GM12878 (cell line): ENCODE measurements around the gene NIN. TPM values are rescaled to one million over a fixed set of nuclear protein-coding genes. Genes with fewer than 3 reads are reported as not detected.
A peak's percentile ranks its signal among the peaks of the same experiment; 100 is the strongest.

ENCODE experiments used
- ATAC-seq: fragments of 200-7000 bp; cut with Tn5 transposase; 3 replicates; pipeline ENCODE4 v1.9.1; 2020; ENCODE audit warnings: mild to moderate bottlenecking, moderate library complexity
- BruUV-seq: library from RNA; stranded (reverse); fragments of 400-500 nt; replicated peaks from 2 replicates; lab custom pipeline; 2021; lab: Mats Ljungman, UMichigan
- CTCF ChIA-PET: fragments of 300-600 bp; sonication (Branson Sonifier 250); formaldehyde crosslinking; extraction: SDS; loops from one replicate; lab custom pipeline; 2021; ENCODE audit warnings: inconsistent platforms; lab: Yijun Ruan, JAX
- POLR2A ChIA-PET: fragments of 350-600 bp; formaldehyde crosslinking; extraction: SDS; loops from one replicate; lab custom pipeline; 2021; ENCODE audit warnings: inconsistent platforms; lab: Charles Lee
- RAD21 ChIA-PET: fragments of 300-600 bp; sonication (Branson Sonifier 250); formaldehyde crosslinking; loops from one replicate; lab custom pipeline; 2023; ENCODE audit warnings: antibody characterized with exemption; ENCODE audit not compliant: unreplicated experiment; lab: Charles Lee
- SMC1A ChIA-PET: fragments of 300-600 bp; sonication (Branson Sonifier 250); formaldehyde crosslinking; loops from one replicate; lab custom pipeline; 2023; ENCODE audit not compliant: unreplicated experiment, uncharacterized antibody; lab: Charles Lee
- DNase-seq: peaks from one replicate; pipeline ENCODE4 v3.0.0-alpha.2; 2011; ENCODE audit warnings: low read depth, low spot score
- FAIRE-seq: peaks from 3 replicates; lab custom pipeline; 2011; peaks lifted over from hg19 to GRCh38; lab: Jason Lieb, UNC
- H2AFZ ChIP-seq: 2 replicates; pipeline ENCODE4 v1.6.0; 2011; ENCODE audit warnings: low read depth, low read length, control low read depth; ENCODE audit not compliant: control insufficient read depth
- H3K27ac ChIP-seq: 2 replicates; pipeline ENCODE4 v1.5.1; 2011; ENCODE audit warnings: control low read depth; ENCODE audit not compliant: control insufficient read depth, insufficient read depth
- H3K27me3 ChIP-seq, 2 experiments: replicated peaks in 1 of 2; 2 replicates each; pipeline versions ENCODE4 v1.6.0 to v1.6.1; 2011; ENCODE audit warnings: low read length in 1 of 2; ENCODE audit not compliant: control insufficient read depth in 2 of 2, insufficient read depth in 2 of 2
- H3K36me3 ChIP-seq, 2 experiments: 2 replicates each; pipeline ENCODE4 v1.5.1; 2011; ENCODE audit warnings: low read length in 1 of 2; ENCODE audit not compliant: control insufficient read depth in 2 of 2, insufficient read depth in 2 of 2
- H3K4me1 ChIP-seq: 2 replicates; pipeline ENCODE4 v1.6.1; 2011; ENCODE audit warnings: mild to moderate bottlenecking, low read length, moderate library complexity, mixed read lengths; ENCODE audit not compliant: control insufficient read depth, insufficient read depth
- H3K4me2 ChIP-seq: 2 replicates; pipeline ENCODE4 v1.6.0; 2011; ENCODE audit warnings: control low read depth; ENCODE audit not compliant: control insufficient read depth, insufficient read depth
- H3K4me3 ChIP-seq: fragments of 200-600 bp; sonication (generic); 2 replicates; pipeline ENCODE4 v1.5.1; 2016
- H3K79me2 ChIP-seq: 2 replicates; pipeline ENCODE4 v1.6.0; 2011; ENCODE audit warnings: low read length; ENCODE audit not compliant: control insufficient read depth, insufficient read depth
- H3K9ac ChIP-seq: 2 replicates; pipeline ENCODE4 v1.8.0; 2011; ENCODE audit warnings: low read length, control low read depth, mixed read lengths; ENCODE audit not compliant: control insufficient read depth, insufficient read depth
- H3K9me3 ChIP-seq: replicated peaks from 3 replicates; pipeline ENCODE4 v1.5.1; 2011; ENCODE audit warnings: mild to moderate bottlenecking, low read length; ENCODE audit not compliant: control insufficient read depth, insufficient read depth
- H4K20me1 ChIP-seq: 2 replicates; pipeline ENCODE4 v1.6.0; 2011; ENCODE audit not compliant: control insufficient read depth, insufficient read depth
- CHD1 ChIP-seq: IDR thresholded peaks from 2 replicates; pipeline ENCODE4 v1.6.1; 2012; ENCODE audit warnings: low read depth, low read length, improper control_type of control experiment
- MEF2B ChIP-seq: fragments of 450-650 bp; IDR thresholded peaks from 2 replicates; pipeline ENCODE4 v1.6.1; 2018; ENCODE audit warnings: mild to moderate bottlenecking, moderate library complexity; ENCODE audit not compliant: partially characterized antibody, poor library complexity, severe bottlenecking
- PAX5 ChIP-seq: IDR thresholded peaks from 2 replicates; pipeline ENCODE4 v1.6.1; 2011; ENCODE audit warnings: low read depth, low read length, borderline replicate concordance
- POU2F2 ChIP-seq: IDR thresholded peaks from 3 replicates; pipeline ENCODE4 v1.6.1; 2011; ENCODE audit warnings: low read depth, mild to moderate bottlenecking, low read length, borderline replicate concordance
- SRF ChIP-seq, 2 experiments: IDR thresholded peaks; 2 replicates each; pipeline ENCODE4 v1.6.1; 2011; ENCODE audit warnings: low read depth in 2 of 2, low read length in 2 of 2, mild to moderate bottlenecking in 1 of 2, moderate library complexity in 1 of 2
- WGBS: methylation state at CpG from one replicate; pipeline ENCODE4 v1.1.6; 2016; ENCODE audit warnings: low lambda C conversion rate; ENCODE audit not compliant: insufficient replicate concordance, insufficient coverage; ENCODE audit errors: missing lambda C conversion rate; 5-methylcytosine and 5-hydroxymethylcytosine counted together
- in situ Hi-C: fragments of 300-500 bp; cut with MboI; formaldehyde crosslinking; loops from 9 replicates; pipeline ENCODE4 v1.14.3; 2018; ENCODE audit warnings: mixed read lengths
- intact Hi-C: fragments of 100-400 bp; cut with micrococcal nuclease; formaldehyde crosslinking; loops from one replicate; pipeline ENCODE4 v1.14.2; 2022; ENCODE audit not compliant: unreplicated experiment
- polyA plus RNA-seq, 11 experiments: library from polyadenylated mRNA; depleted of rRNA in 4 of 11; unstranded in 6 of 11; stranded (reverse) in 5 of 11; fragments of >200 nt; fragmentation: Nextera tagmentation in 4 of 11; fragmentation: Illumina TruSeq in 1 of 11; extraction: Ambion mirVana in 4 of 11; extraction: Trizol in 1 of 11; gene quantifications; 1 replicate in 1 of 11; 2 replicates in 10 of 11; pipeline versions ENCODE4 v1.2.1 to v1.2.3, GENCODE V29; 2011 to 2016; ENCODE audit warnings: inconsistent platforms in 2 of 11, missing spikeins in 2 of 11, low read depth in 1 of 11
- total RNA-seq, 4 experiments: library from RNA; depleted of rRNA in 3 of 4; stranded (reverse); fragments of >200 nt in 3 of 4; fragmentation: Illumina TruSeq in 1 of 4; extraction: Trizol in 1 of 4; gene quantifications; 2 replicates each; pipeline versions ENCODE4 v1.2.1 to v1.2.3, GENCODE V29; 2013 to 2021
- TF ChIP-seq, protein P1 (sequence below): fragments of 450-650 bp; IDR thresholded peaks from 2 replicates; pipeline ENCODE4 v1.6.1; 2017; ENCODE audit warnings: mild to moderate bottlenecking
- TF ChIP-seq, protein P2 (sequence below): IDR thresholded peaks from 2 replicates; pipeline ENCODE4 v1.6.1; 2011; ENCODE audit warnings: borderline replicate concordance, low read depth, mild to moderate bottlenecking, moderate library complexity, mixed read lengths, low read length; ENCODE audit not compliant: insufficient read depth; ENCODE audit errors: extremely low read length
- TF ChIP-seq, protein P3 (sequence below): IDR thresholded peaks from 2 replicates; pipeline ENCODE4 v1.6.1; 2012; ENCODE audit warnings: low read depth, low read length, improper control_type of control experiment
- TF ChIP-seq, protein P4 (sequence below): IDR thresholded peaks from 2 replicates; pipeline ENCODE4 v1.6.1; 2012; ENCODE audit warnings: improper control_type of control experiment, low read depth, low read length; ENCODE audit not compliant: insufficient replicate concordance
- TF ChIP-seq, protein P5 (sequence below): fragments of 450-650 bp; formaldehyde crosslinking; IDR thresholded peaks from 2 replicates; pipeline ENCODE4 v1.4.0; 2022; ENCODE audit warnings: mild to moderate bottlenecking, moderate library complexity

NIN gene
- total and polyA plus RNA-seq, 10 of the 15 experiments (the other 5 are each of a cell fraction or from before 2014, with no cell fraction given) = 16.2 to 135 (median 70.3) TPM

DNA sequence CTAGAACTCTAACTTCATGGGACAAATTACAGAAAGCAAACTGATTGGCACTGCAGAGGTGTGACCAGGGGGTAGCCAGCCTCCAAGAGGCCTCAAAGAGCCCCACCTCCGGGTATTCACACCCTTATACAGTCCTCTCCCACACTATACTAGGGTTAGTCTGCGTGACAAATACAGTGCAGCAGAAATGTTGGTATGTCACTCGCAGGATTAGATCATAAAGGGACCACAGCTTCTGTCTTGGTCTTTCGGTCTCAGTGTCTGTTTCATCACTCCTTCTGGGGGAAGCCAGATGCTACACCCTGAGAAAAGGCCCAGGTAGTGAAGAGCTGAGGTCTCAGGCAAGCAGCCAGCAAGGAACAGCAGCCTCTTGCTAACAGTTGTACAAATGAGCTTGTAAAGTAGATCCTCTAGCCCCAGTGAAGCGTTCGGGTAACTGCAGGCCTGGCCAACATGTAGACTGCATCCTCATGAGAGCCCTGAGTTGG lies 94.0 kb downstream of the NIN start:
- peak; percentile 68 for FAIRE-seq
- RAD21 ChIA-PET = interaction anchor here (0.7 to 3.4 kb wide), 29 partner anchors 8 to 968 kb away, joined by 3 to 27 read pairs (median 5); no protein-coding TSS in a partner anchor
- TF ChIP-seq, protein P1, sequence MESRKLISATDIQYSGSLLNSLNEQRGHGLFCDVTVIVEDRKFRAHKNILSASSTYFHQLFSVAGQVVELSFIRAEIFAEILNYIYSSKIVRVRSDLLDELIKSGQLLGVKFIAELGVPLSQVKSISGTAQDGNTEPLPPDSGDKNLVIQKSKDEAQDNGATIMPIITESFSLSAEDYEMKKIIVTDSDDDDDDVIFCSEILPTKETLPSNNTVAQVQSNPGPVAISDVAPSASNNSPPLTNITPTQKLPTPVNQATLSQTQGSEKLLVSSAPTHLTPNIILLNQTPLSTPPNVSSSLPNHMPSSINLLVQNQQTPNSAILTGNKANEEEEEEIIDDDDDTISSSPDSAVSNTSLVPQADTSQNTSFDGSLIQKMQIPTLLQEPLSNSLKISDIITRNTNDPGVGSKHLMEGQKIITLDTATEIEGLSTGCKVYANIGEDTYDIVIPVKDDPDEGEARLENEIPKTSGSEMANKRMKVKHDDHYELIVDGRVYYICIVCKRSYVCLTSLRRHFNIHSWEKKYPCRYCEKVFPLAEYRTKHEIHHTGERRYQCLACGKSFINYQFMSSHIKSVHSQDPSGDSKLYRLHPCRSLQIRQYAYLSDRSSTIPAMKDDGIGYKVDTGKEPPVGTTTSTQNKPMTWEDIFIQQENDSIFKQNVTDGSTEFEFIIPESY = no peak
- TF ChIP-seq CHD1 (no peak), PAX5 (peak; percentile 82; the same call in 1 of the 2 replicates), MEF2B (peak; percentile 61), SRF (IDR thresholded peaks at IDR 0.05; ENCODE audit: low read depth in 2 of 2, low read length in 2 of 2) (0 out of 4 replicates have a peak, but pooled peaks of 1 of the 2 experiments have one; percentile 24), POU2F2 (peak; percentile 39; the same call in 1 of the 3 replicates)
- TF ChIP-seq, protein P2, sequence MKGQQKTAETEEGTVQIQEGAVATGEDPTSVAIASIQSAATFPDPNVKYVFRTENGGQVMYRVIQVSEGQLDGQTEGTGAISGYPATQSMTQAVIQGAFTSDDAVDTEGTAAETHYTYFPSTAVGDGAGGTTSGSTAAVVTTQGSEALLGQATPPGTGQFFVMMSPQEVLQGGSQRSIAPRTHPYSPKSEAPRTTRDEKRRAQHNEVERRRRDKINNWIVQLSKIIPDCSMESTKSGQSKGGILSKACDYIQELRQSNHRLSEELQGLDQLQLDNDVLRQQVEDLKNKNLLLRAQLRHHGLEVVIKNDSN = no peak
- TF ChIP-seq, protein P3, sequence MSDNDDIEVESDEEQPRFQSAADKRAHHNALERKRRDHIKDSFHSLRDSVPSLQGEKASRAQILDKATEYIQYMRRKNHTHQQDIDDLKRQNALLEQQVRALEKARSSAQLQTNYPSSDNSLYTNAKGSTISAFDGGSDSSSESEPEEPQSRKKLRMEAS = no peak
- TF ChIP-seq, protein P4, sequence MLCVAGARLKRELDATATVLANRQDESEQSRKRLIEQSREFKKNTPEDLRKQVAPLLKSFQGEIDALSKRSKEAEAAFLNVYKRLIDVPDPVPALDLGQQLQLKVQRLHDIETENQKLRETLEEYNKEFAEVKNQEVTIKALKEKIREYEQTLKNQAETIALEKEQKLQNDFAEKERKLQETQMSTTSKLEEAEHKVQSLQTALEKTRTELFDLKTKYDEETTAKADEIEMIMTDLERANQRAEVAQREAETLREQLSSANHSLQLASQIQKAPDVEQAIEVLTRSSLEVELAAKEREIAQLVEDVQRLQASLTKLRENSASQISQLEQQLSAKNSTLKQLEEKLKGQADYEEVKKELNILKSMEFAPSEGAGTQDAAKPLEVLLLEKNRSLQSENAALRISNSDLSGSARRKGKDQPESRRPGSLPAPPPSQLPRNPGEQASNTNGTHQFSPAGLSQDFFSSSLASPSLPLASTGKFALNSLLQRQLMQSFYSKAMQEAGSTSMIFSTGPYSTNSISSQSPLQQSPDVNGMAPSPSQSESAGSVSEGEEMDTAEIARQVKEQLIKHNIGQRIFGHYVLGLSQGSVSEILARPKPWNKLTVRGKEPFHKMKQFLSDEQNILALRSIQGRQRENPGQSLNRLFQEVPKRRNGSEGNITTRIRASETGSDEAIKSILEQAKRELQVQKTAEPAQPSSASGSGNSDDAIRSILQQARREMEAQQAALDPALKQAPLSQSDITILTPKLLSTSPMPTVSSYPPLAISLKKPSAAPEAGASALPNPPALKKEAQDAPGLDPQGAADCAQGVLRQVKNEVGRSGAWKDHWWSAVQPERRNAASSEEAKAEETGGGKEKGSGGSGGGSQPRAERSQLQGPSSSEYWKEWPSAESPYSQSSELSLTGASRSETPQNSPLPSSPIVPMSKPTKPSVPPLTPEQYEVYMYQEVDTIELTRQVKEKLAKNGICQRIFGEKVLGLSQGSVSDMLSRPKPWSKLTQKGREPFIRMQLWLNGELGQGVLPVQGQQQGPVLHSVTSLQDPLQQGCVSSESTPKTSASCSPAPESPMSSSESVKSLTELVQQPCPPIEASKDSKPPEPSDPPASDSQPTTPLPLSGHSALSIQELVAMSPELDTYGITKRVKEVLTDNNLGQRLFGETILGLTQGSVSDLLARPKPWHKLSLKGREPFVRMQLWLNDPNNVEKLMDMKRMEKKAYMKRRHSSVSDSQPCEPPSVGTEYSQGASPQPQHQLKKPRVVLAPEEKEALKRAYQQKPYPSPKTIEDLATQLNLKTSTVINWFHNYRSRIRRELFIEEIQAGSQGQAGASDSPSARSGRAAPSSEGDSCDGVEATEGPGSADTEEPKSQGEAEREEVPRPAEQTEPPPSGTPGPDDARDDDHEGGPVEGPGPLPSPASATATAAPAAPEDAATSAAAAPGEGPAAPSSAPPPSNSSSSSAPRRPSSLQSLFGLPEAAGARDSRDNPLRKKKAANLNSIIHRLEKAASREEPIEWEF = no peak
- TF ChIP-seq, protein P5, sequence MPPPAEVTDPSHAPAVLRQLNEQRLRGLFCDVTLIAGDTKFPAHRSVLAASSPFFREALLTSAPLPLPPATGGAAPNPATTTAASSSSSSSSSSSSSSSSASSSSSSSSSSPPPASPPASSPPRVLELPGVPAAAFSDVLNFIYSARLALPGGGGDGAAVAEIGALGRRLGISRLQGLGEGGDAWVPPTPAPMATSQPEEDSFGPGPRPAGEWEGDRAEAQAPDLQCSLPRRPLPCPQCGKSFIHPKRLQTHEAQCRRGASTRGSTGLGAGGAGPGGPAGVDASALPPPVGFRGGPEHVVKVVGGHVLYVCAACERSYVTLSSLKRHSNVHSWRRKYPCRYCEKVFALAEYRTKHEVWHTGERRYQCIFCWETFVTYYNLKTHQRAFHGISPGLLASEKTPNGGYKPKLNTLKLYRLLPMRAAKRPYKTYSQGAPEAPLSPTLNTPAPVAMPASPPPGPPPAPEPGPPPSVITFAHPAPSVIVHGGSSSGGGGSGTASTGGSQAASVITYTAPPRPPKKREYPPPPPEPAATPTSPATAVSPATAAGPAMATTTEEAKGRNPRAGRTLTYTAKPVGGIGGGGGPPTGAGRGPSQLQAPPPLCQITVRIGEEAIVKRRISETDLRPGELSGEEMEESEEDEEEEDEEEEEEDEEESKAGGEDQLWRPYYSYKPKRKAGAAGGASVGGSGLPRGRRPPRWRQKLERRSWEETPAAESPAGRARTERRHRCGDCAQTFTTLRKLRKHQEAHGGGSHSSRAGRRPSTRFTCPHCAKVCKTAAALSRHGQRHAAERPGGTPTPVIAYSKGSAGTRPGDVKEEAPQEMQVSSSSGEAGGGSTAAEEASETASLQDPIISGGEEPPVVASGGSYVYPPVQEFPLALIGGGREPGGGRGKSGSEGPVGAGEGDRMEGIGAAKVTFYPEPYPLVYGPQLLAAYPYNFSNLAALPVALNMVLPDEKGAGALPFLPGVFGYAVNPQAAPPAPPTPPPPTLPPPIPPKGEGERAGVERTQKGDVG (CRISPR knock-in tag) = no peak

More for the DNA sequence above, 94.0 kb downstream of the NIN start:
- no peak overlapping the region for H3K4me2 ChIP-seq
- POLR2A ChIA-PET = interaction anchor here (0.7 to 1.5 kb wide), 8 partner anchors 13 to 874 kb away, joined by 3 to 10 read pairs (median 4); no protein-coding TSS in a partner anchor
- SMC1A ChIA-PET = interaction anchor here (0.7 to 3.6 kb wide), 29 partner anchors 9 to 373 kb away, joined by 3 to 38 read pairs (median 5); no protein-coding TSS in a partner anchor
- DNase-seq = peak; percentile 79
- H3K79me2 ChIP-seq = no peaks in the 10 kb centered on the region
- no peaks in the 10 kb centered on the region for H3K27me3 ChIP-seq
- no peak overlapping the region for H3K9ac ChIP-seq
- WGBS = 6% methylated on average over 6 of the region's 6 CpGs
- intact Hi-C loops = no loop called here
- no peak overlapping the region for H3K4me3 ChIP-seq
- H4K20me1 ChIP-seq = no peaks in the 10 kb centered on the region
- CTCF ChIA-PET = interaction anchor here (0.7 to 5.8 kb wide), 18 partner anchors 9 to 194 kb away, joined by 3 to 41 read pairs (median 4); no protein-coding TSS in a partner anchor
- peak overlapping the region; percentile 62 for H3K27ac ChIP-seq
- peaks cover 35% of the 10 kb centered on the region for H3K4me1 ChIP-seq
- BruUV-seq = no TSS peak
- H3K9me3 ChIP-seq = no peaks in the 10 kb centered on the region
- in situ Hi-C loops = no loop called here
- no peak overlapping the region for H2AFZ ChIP-seq
- ATAC-seq = peak; percentile 89
- H3K36me3 ChIP-seq = peaks cover 3 to 26% of the 10 kb centered on the region in 2 experiments
